RWPE2 (cell line): ENCODE measurements around the gene APEH.

Experiments
- ATAC-seq: fragments of 200-7000 bp; cut with Tn5 transposase; 3 replicates; pipeline ENCODE4 v1.9.1; 2021; ENCODE audit warnings: low read depth
- DNase-seq: peaks from one replicate; pipeline ENCODE4 v3.0.0-alpha.2; 2020; ENCODE audit warnings: low spot score
- H3K27ac ChIP-seq: fragments of 450-650 bp; 2 replicates; pipeline ENCODE4 v1.5.1; 2017; ENCODE audit warnings: mild to moderate bottlenecking; ENCODE audit not compliant: poor library complexity, severe bottlenecking
- H3K27me3 ChIP-seq: fragments of 250-450 bp; sonication (Bioruptor Pico); 2 replicates; pipeline ENCODE4 v1.5.1; 2021; ENCODE audit warnings: mild to moderate bottlenecking, moderate library complexity; ENCODE audit not compliant: insufficient read depth, poor library complexity, severe bottlenecking
- H3K36me3 ChIP-seq: fragments of 250-450 bp; sonication (Bioruptor Pico); 2 replicates; pipeline ENCODE4 v1.5.1; 2020; ENCODE audit warnings: low read depth, mild to moderate bottlenecking, moderate library complexity
- H3K4me1 ChIP-seq: fragments of 250-450 bp; sonication (Bioruptor Pico); 2 replicates; pipeline ENCODE4 v1.5.1; 2021; ENCODE audit warnings: mild to moderate bottlenecking, moderate library complexity; ENCODE audit not compliant: insufficient read depth, poor library complexity, severe bottlenecking
- H3K4me3 ChIP-seq: fragments of 250-450 bp; sonication (Bioruptor Pico); 2 replicates; pipeline ENCODE4 v1.5.1; 2021; ENCODE audit warnings: mild to moderate bottlenecking, moderate library complexity; ENCODE audit not compliant: severe bottlenecking
- H3K9me3 ChIP-seq: fragments of 250-450 bp; sonication (Bioruptor Pico); 2 replicates; pipeline ENCODE4 v1.5.1; 2021; ENCODE audit warnings: mild to moderate bottlenecking, moderate library complexity; ENCODE audit not compliant: severe bottlenecking
- TF ChIP-seq, protein P1 (sequence below): fragments of 450-650 bp; IDR thresholded peaks from one replicate; pipeline ENCODE4 v1.5.1; 2017; ENCODE audit warnings: mild to moderate bottlenecking, moderate library complexity; ENCODE audit not compliant: poor library complexity, severe bottlenecking

Gene APEH

DNA sequence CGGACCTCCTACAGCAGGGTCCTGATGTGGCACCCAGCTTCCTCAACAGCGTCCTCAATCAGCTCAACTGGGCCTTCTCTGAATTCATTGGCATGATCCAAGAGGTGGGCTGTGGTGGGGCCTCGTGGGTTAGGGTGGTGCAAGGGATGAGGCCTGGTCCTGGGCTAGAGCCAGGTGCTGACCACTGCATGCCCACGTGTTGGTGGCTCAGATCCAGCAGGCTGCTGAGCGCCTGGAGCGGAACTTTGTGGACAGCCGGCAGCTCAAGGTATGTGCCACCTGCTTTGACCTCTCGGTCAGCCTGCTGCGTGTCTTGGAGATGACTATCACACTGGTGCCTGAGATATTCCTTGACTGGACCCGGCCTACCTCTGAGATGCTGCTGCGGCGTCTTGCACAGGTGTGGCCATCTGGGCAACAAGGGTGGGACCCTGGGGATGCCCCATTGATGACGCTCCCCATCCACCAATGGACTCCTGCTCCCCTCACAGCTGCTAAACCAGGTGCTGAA, 41.5 kb downstream of the APEH start:
- Histone ChIP-seq H3K27ac (no peak overlapping the region), H3K36me3 (peaks cover 3% of the 10 kb centered on the region), H3K4me3 (no peak overlapping the region), H3K27me3 (no peaks in the 10 kb centered on the region), H3K4me1 (no peaks in the 10 kb centered on the region), H3K9me3 (no peaks in the 10 kb centered on the region)
- no peak for ATAC-seq
- TF ChIP-seq, protein P1, sequence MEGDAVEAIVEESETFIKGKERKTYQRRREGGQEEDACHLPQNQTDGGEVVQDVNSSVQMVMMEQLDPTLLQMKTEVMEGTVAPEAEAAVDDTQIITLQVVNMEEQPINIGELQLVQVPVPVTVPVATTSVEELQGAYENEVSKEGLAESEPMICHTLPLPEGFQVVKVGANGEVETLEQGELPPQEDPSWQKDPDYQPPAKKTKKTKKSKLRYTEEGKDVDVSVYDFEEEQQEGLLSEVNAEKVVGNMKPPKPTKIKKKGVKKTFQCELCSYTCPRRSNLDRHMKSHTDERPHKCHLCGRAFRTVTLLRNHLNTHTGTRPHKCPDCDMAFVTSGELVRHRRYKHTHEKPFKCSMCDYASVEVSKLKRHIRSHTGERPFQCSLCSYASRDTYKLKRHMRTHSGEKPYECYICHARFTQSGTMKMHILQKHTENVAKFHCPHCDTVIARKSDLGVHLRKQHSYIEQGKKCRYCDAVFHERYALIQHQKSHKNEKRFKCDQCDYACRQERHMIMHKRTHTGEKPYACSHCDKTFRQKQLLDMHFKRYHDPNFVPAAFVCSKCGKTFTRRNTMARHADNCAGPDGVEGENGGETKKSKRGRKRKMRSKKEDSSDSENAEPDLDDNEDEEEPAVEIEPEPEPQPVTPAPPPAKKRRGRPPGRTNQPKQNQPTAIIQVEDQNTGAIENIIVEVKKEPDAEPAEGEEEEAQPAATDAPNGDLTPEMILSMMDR: no peak
- DNase-seq: no peak

DNA sequence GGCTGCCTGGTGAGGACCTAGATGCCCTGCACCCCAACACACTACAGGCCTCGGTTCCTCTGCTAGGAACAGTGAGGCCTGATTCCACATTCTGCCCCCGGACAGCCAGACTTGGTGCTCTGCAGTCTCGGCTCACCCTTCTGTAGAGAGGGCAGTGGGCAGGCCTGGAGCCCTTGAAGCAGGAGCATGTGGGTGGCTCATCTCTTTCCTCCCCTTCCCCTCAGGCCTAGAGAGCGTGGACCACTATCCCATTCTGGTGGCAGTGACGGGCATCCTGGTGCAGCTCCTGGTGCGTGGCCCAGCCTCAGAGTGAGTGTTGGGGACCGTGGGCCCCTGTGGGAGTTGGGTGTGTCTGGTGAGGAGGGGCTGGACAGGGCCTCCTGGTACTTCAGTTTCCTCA, 42.0 kb downstream of the APEH start:
- peaks cover 8% of the 10 kb centered on the region for H3K36me3 ChIP-seq
- H3K27me3 ChIP-seq: no peaks in the 10 kb centered on the region
- H3K27ac ChIP-seq: no peak overlapping the region
- TF ChIP-seq, protein P1: no peak
- H3K4me1 ChIP-seq: no peaks in the 10 kb centered on the region
- ATAC-seq: no peak
- no peak for DNase-seq
- no peak overlapping the region for H3K4me3 ChIP-seq
- no peaks in the 10 kb centered on the region for H3K9me3 ChIP-seq

DNA sequence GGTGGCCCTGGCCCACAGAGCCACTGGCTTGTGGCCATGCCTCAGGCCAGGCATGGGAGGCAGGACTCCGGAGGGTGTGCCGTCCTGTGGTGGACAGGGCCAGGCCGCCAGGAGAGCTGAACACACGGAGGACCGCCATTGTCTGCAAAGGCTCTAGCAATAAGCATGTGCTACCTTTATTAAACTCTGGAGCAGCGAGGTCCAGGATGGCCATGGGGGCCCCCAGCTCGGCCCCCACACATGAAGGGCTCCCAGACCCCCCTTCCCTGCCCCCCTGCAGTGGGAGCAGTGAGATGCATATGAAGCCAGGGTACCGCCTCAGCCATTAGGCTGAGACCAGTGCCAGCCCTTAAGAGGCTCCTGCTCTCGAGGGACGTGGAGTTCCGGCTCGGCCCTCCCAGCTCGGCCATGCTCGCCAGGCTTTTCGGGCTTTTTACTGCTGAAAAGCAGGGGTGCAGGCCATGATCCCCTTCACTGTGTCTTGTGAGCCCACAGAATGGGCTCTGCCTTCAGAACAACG, 42.6 kb downstream of the APEH start:
- Histone ChIP-seq H3K4me1 (no peaks in the 10 kb centered on the region), H3K9me3 (no peaks in the 10 kb centered on the region), H3K36me3 (peaks cover 14% of the 10 kb centered on the region), H3K27ac (no peak overlapping the region), H3K27me3 (no peaks in the 10 kb centered on the region), H3K4me3 (no peak overlapping the region)
- DNase-seq (peak; percentile 47), ATAC-seq (no peak)
- TF ChIP-seq, protein P1: no peak

DNA sequence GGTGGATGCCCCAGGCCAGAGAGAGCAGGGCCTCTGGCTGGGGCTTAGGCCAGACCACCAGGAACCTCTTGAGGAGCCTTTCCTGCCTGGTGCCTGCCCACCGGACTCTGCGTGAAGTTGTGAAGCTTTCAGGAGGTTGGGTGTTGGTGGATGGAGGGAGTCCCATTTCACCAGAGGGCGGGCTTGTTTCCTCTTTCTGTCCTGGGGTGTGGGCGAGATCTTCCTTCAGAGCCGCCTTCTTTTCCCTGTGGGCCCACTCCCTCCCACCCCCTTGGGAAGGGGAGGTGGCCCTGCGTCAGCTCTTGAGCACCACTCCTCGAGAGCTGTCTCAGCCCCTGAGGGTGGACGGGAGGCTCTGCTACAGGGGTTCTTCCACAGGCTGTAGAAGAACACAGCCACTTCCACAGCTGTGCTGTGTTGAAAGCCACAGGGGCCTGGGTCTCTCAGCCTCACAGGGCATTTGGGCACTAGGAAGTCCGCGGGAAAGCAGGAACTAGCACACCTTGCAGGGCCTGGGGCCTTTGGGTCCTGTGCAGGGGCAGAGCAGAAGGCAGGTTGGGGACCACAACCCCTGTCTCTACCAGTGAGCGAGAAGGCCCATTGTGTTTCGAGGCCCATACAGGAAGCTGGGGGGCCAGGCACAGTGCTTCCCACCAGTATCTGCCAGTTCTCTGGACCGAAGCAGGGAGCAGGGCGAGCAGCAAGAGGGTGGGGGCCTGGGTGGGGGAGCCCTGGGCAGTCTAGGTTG, 43.2 kb downstream of the APEH start:
- ATAC-seq: no peak
- DNase-seq: peak; percentile 45
- Histone ChIP-seq H3K4me1 (no peaks in the 10 kb centered on the region), H3K27me3 (no peaks in the 10 kb centered on the region), H3K36me3 (peaks cover 20% of the 10 kb centered on the region), H3K27ac (no peak overlapping the region), H3K4me3 (no peak overlapping the region), H3K9me3 (no peaks in the 10 kb centered on the region)
- TF ChIP-seq, protein P1: no peak
